WERI-Rb-1 (cell line): ENCODE data around the gene SPEF1.
A peak's percentile ranks its signal among the peaks of the same experiment; 100 is the strongest.

ENCODE experiments used
- DNase-seq: peaks from one replicate; pipeline ENCODE4 v3.0.0-alpha.2; 2020
- H3K27ac ChIP-seq: fragments of 250-450 bp; sonication (Bioruptor Pico); 2 replicates; pipeline ENCODE4 v1.5.1; 2020; ENCODE audit warnings: mild to moderate bottlenecking, moderate library complexity
- H3K27me3 ChIP-seq: fragments of 250-450 bp; sonication (Bioruptor Pico); 2 replicates; pipeline ENCODE4 v1.5.1; 2021; ENCODE audit warnings: mild to moderate bottlenecking, low read depth, moderate library complexity; ENCODE audit not compliant: insufficient read depth, severe bottlenecking
- H3K36me3 ChIP-seq: fragments of 250-450 bp; sonication (Bioruptor Pico); 2 replicates; pipeline ENCODE4 v1.5.1; 2020; ENCODE audit warnings: mild to moderate bottlenecking, moderate library complexity
- H3K4me3 ChIP-seq: 2 replicates; pipeline ENCODE4 v1.5.1; 2011; ENCODE audit warnings: low read depth, mild to moderate bottlenecking, control low read depth, low read length
- H3K9me3 ChIP-seq: fragments of 250-450 bp; sonication (Bioruptor Pico); 2 replicates; pipeline ENCODE4 v1.5.1; 2021; ENCODE audit warnings: mild to moderate bottlenecking, moderate library complexity; ENCODE audit not compliant: severe bottlenecking
- CTCF ChIP-seq: IDR thresholded peaks from 2 replicates; pipeline ENCODE4 v1.5.1; 2011; ENCODE audit warnings: low read depth, mild to moderate bottlenecking, control low read depth, inconsistent platforms, low read length

Gene SPEF1

DNA sequence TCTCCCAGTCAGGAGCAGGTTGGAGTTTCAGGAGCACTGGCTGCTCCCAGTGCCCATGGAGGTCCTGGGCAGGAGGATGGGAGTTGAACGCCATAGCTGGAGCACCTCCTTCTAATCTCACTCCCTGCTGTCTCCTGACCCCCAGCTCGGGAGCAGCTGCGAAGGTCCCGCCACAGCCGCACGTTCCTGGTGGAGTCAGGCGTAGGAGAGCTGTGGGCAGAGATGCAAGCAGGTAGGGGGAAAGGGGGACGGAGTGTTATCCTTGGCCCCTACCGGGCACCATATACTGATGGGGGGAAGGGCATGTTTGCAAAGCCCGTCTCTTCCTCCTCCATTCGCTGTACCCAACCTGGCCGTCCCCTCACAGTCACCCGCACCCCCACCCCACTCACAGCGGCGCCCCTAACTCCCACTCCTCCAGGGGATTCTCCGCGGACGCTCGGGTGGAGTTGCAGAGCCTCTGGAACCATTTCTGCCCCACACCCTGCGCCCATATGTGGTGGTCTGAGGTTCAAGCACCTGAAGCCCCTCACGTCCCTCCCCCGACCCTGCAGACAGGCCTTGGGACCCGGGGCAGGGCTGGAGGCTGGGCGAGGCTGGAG lies 32.1 kb downstream of the SPEF1 start:
- Histone ChIP-seq H3K4me3 (peak overlapping the region; percentile 22; the same call in 1 of the 2 replicates), H3K9me3 (no peaks in the 10 kb centered on the region), H3K27ac (peak overlapping the region; percentile 49), H3K36me3 (peaks cover 12% of the 10 kb centered on the region), H3K27me3 (no peaks in the 10 kb centered on the region)
- TF ChIP-seq CTCF = no peak
- DNase-seq = no peak

DNA sequence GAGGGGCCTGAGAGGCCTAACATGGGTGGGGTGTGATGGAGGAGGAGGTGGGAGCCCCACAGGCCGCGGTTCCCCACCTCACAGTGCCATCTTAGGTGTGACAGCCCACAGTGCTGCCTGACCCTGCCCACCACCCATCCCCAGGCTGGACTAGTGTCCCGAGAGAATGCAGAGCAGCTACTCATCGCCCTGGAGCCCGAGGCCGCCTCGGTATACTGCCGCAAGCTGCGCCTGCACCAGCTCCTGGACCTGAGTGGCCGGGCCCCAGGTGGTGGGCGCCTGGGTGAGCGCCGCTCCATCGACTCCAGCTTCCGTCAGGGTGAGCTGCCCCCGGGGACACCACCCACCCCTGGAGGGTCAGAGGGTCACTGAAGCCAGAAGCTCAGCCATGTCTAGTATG lies 33.2 kb downstream of the SPEF1 start:
- no peak overlapping the region for H3K27ac ChIP-seq
- DNase-seq = no peak
- H3K36me3 ChIP-seq = peaks cover 12% of the 10 kb centered on the region
- TF ChIP-seq CTCF = no peak
- H3K9me3 ChIP-seq = no peaks in the 10 kb centered on the region
- H3K27me3 ChIP-seq = no peaks in the 10 kb centered on the region
- H3K4me3 ChIP-seq = no peak overlapping the region

DNA sequence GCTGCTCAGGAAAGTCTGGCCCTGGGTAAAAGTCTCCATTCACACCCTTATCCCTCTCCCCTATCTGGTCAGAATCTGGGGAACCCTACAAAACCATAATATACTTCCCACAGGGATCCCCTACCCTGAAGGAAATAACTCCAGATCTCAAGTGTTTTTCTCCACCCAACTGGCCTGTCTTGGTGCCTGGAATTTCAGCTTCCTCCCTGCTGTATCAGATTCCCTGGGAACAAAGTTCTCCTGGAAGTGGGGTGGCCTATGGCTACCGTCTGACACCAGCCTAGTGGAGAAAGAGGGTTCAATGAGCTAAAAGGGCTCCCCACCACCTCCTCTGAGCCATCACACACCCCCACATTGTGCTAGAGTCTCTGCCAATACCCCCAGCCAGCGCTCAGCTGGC lies 33.8 kb downstream of the SPEF1 start:
- Histone ChIP-seq H3K36me3 (peaks cover 7% of the 10 kb centered on the region; the same call in 1 of the 2 replicates), H3K27me3 (no peaks in the 10 kb centered on the region), H3K4me3 (no peak overlapping the region), H3K27ac (no peak overlapping the region), H3K9me3 (no peaks in the 10 kb centered on the region)
- no peak for DNase-seq
- no peak for TF ChIP-seq CTCF

DNA sequence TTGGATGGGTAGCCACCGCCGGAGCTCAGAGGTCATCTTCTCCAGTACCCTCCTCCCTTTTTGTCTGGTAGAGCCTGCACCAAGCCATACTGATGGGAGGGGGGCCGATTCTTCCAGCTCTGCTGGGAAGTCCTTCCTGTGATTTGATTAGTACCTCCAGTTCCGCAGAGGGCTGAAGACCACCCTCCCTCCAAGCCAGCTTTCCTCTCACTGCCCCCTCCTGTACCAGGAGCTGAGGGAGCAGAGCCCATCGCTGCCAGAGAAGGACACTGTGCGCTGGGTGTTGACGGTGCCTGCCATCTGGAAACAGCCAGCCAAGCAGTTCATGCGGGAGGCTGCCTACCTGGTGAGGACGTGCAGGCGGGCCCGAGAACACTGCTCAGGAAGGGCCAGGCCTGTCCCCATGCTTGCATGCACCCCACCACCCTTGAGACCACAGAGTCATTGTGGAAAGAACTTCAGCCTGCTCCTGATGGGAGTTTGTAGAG lies 35.5 kb downstream of the SPEF1 start:
- H3K9me3 ChIP-seq = no peaks in the 10 kb centered on the region
- TF ChIP-seq CTCF = no peak
- DNase-seq = no peak
- H3K27ac ChIP-seq = no peak overlapping the region
- H3K36me3 ChIP-seq = no peaks in the 10 kb centered on the region
- no peaks in the 10 kb centered on the region for H3K27me3 ChIP-seq
- H3K4me3 ChIP-seq = no peak overlapping the region

GRCh38 chr20:3744806-3745685 lies 36.2 kb downstream of the SPEF1 start:
- no peak for DNase-seq
- no peaks in the 10 kb centered on the region for H3K9me3 ChIP-seq
- H3K4me3 ChIP-seq = no peak overlapping the region
- no peak overlapping the region for H3K27ac ChIP-seq
- H3K27me3 ChIP-seq = no peaks in the 10 kb centered on the region
- H3K36me3 ChIP-seq = no peaks in the 10 kb centered on the region
- no peak for TF ChIP-seq CTCF
